Testis (tissue), 2 donors: ENCODE measurements around the gene PRR16.

Experiments
- POLR2A ChIP-seq: fragments of 450-650 bp; IDR thresholded peaks from one replicate; pipeline ENCODE4 v1.6.1; 2017; ENCODE audit warnings: antibody characterized with exemption, mild to moderate bottlenecking, moderate library complexity
- TF ChIP-seq, protein P1 (sequence below), 3 experiments: fragments of 450-650 bp in 2 of 3; fragments of 200-600 bp in 1 of 3; sonication (generic) in 1 of 3; IDR thresholded peaks; one replicate each; pipeline ENCODE4 v1.5.1; 2016 to 2019; ENCODE audit warnings: antibody characterized with exemption in 3 of 3, mild to moderate bottlenecking in 2 of 3, moderate library complexity in 1 of 3

DNA sequence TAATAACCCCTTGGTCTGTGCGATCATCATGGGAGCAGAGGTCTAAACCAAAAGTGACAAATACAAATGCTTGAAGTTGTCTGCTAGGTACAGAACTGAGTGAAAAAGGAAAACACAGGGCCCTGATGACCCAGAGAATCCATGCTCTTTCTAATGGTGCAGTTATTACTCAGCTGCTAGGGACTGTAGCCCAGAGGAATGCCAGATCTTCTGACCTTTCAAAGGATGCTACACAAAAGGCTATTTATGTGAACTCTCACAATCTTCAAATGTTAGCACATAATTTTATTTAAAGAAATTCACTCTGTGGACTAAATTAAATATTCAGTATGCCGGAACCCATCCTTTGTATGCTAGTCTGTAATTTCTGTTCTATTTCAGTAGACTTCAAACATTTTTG is 79.9 kb downstream of the PRR16 start:
- TF ChIP-seq, protein P1, sequence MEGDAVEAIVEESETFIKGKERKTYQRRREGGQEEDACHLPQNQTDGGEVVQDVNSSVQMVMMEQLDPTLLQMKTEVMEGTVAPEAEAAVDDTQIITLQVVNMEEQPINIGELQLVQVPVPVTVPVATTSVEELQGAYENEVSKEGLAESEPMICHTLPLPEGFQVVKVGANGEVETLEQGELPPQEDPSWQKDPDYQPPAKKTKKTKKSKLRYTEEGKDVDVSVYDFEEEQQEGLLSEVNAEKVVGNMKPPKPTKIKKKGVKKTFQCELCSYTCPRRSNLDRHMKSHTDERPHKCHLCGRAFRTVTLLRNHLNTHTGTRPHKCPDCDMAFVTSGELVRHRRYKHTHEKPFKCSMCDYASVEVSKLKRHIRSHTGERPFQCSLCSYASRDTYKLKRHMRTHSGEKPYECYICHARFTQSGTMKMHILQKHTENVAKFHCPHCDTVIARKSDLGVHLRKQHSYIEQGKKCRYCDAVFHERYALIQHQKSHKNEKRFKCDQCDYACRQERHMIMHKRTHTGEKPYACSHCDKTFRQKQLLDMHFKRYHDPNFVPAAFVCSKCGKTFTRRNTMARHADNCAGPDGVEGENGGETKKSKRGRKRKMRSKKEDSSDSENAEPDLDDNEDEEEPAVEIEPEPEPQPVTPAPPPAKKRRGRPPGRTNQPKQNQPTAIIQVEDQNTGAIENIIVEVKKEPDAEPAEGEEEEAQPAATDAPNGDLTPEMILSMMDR (IDR thresholded peaks at IDR 0.05): no peak
- TF ChIP-seq POLR2A: no peak
